HG03575 (cell line): ENCODE measurements around the gene EBI3.
"Not testable (repeated sequence)": the region's sequence is repeated elsewhere in the genome, so short reads cannot be mapped to it uniquely, and the experiment has no call there.

Experiments
- ATAC-seq: cut with Tn5 transposase; IDR thresholded peaks from one replicate; pipeline ENCODE4 v1.9.1; 2021; ENCODE audit not compliant: unreplicated experiment, insufficient number of reproducible peaks, low FRiP score; ENCODE audit errors: extremely low read depth

The EBI3 gene

DNA sequence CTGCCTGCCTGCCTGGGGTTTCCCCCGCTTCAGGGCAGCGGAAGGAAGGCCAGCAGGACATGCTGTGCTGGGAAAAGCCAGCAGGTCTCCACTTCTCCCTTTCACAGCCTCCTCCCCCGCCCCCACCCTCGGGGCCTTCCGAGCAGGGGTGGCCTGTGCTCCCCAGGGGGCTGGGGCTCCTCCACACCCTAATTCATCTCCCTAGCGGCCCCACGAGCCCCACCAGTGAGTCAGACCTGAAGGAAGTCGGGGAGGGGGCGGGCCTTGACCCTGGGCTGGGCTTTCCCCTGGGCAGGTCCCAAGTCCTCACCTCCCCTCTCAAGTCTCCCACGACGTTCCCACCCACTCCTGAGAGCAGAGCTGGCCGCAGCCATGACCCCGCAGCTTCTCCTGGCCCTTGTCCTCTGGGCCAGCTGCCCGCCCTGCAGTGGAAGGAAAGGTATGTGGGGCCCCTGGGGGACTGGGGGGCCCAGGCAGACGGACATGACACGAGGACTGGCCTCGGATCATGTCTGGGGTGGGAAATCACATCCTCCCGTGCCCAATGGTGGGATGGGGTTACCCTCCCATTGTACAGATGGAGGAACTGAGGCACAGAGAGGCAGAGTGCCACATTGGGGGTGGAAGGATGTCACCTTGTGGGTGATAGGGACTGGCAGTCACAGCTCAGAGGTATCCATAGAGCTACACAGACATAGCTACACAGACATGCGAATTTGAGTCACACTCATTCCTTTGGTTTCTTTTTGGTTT lies at the start of gene EBI3:
Gene EBI3 (plus strand): TSS at position 345 of the 753 bp plus-strand sequence. CDS start 28 bp downstream, at position 373.
- ATAC-seq = no peak

DNA sequence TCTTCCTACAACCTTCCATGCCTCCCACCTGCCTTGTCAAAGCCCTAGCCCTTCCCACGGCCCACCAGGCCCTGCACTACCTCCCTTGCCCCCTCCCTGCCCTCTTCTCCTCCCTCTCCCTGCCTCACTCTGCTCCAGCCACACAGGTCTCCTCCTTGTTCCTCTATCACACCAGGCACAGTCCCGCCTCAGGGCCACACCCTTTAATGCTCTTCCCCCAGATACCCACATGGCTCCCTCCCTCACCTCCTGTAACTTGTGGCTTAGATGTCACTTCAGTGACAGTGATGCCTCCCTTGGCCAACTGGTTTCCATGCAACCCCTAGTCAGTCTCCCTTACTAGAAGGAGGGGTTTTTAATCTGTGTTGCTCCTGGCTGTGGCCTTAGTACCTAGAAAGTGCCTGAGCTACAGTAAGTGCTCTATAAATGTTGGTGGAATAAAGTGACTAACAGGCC lies 48.2 kb upstream of the EBI3 start:
- no peak for ATAC-seq

DNA sequence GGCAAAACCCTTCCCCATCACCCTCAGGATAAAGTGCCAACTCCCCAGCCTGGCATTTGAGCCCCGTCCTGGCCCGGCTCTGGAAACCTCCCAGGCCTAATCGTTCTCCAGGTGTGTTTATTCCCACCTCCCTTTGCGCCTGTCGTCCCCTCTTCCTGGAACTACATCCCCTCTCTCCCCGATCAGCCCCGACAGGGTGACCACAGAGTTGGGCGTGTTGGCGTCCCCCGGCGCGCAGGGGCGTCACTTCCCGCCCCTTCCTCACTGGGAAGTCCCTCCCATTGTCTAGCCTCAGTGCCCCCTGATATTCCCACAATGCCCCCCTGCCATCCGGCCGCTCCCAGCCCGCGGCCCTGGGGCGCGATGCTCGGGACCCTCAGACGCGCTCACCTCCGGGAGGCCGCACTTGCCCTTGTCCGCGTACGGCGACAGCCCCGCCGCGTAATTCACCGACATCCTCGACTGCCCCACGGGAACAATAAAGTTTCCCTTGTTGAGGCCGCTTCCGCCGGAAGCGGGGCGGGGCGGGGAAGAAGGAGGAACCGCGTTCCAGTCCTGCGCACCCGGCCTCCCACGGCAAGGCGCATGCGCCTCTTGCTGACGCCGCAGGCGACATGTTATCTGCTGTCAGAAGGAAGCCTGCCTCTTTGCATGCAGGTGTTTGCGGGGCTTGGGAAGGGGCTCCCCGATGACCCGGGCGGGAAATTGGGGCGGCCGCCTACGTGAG lies 47.1 kb upstream of the EBI3 start, which contains the start of the genes ANKRD24 and SIRT6:
Gene ANKRD24 (plus strand): TSS at position 606 of the 727 bp plus-strand sequence. CDS start 3,737 bp downstream, outside the sequence.
Gene SIRT6 (minus strand): TSS at position 480 of the 727 bp plus-strand sequence. CDS start 24 bp downstream, at position 456.
- no peak for ATAC-seq

DNA sequence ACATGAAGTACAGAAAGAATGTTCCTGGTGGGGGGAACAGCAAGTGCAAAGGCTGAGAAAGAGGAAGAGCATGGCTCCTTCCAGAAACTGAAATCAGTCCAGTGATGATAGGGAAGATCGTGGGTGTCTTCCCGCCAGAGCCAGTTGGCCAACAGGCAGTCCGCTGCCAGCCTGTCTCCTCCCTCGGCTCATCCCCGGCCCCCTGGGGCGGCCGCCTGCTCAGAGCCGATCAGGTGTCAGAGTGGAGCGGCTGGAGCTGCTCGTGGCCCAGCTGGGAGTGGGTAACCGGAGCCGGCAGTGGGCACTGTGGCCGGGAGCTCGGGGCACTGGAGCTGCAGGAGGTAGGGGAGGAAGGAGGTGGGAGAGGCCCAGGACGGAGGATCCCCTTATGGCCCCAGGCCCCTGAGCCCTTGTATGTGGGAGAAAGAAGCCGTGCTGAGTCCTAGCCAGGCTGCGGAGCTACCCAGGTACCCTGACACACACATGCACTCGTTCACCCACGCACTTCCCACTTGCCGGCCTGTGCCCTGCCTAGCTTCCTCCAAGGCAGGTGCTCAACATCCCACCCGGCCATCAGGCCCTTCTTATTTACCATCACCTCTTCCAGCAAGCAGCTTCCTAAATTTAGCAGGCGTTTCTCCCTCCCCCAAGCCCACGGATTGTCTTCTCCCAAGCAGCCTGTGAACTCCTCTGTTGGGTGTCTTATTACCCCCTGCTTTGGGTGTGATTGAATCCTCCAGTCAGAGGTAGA lies 45.2 kb upstream of the EBI3 start:
- ATAC-seq = no peak

DNA sequence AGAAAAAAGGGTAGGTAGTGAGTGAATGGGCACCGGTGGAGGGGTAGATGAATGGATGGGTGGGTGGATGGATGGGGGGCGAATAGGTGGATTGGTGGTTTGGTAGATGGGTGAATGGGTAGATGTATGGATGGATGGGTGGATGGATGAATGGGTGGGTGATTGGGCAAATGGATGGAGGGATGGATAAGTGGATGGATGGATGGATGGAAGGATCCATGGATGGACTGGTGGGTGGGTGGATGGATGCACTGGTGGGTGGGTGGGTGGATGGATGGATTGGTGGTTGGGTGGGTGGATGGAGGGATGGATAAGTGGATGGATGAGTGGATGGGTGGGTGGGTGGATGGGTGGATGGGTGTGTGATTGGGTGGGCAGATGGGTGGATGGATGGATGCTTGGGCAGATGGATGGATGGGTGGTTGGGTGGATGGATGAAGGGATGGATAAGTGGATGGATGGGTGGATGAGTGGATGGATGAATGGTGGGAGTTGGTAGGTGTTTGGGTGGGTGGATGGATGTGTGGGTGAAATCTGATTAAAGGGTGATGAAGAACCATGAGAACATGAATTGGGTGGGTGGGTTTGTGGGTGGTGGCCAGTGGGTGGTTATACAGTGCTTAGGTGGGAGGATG lies 44.5 kb upstream of the EBI3 start:
- no peak for ATAC-seq

DNA sequence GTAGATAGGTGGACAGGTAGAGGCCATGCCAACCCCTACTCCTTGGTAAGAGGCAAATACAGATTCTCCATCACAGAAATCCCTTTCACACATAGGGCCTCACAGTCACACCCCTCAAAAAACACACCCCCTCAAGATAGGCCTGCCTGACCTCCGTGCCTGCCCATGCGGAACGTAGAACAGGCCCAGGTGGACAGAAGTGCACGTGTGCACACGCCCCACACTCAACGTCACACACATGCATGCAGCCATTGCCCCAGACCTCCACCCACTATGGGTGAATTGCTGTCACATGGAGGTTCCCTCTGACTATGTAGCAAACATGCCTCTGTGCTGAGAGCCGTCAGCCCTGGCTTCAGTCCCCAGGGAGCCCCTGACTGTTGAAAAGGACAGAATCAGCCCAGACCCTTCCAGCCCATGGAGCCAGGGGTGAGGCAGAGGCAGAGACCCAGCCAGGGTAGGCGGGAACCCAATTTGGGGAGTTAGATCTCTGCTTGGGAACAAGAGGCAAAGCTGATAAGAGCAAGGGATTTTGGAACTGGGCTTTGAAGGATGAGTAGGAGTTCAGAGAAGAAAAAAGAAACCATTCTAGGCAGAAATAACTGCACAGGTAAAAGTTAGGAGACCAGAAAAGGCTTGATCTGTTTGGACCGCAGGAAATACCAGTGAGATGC lies 43.8 kb upstream of the EBI3 start:
- ATAC-seq = no peak

DNA sequence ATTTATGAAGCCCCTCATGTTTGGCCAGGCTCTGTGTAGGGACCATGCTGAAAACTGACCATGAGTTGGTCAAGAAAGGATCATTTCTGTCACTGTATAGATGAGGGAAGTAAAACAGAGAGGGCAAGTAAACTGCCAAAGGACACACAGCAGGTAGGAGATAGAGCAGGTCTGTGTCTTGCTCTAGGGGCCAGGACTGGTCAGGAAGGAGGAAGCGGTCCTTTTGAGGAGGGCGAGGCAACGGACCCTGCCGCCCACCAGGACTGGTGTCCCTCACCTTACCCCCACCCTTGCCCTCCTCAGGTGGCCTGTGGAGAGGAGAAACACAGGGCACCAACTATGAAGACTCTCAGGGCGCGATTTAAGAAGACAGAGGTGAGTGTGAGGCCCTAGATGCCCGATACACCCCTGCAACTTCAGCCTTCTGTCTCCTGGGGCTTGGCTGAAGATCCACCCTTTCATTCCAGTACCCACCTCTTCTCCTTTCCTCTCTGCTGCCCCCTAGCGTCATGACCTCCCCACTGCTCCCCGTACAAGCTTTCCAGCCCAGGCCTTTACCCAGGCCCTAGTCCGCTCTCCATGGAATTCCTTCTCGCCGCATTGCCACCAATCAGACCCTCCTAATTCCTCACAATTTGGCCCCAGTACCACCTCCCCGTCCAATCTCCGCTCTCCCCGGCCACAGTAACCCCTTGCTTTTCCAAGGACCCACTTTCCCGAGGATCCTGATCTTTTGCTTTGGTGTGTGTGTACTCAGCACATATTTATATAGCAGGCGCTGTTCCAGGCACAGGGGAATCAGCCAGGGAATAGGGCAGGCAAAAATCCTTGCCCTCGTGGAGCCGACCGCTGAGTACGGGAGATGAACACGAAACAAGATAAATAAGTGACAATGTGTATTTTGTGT lies 43.0 kb upstream of the EBI3 start:
- ATAC-seq = no peak

DNA sequence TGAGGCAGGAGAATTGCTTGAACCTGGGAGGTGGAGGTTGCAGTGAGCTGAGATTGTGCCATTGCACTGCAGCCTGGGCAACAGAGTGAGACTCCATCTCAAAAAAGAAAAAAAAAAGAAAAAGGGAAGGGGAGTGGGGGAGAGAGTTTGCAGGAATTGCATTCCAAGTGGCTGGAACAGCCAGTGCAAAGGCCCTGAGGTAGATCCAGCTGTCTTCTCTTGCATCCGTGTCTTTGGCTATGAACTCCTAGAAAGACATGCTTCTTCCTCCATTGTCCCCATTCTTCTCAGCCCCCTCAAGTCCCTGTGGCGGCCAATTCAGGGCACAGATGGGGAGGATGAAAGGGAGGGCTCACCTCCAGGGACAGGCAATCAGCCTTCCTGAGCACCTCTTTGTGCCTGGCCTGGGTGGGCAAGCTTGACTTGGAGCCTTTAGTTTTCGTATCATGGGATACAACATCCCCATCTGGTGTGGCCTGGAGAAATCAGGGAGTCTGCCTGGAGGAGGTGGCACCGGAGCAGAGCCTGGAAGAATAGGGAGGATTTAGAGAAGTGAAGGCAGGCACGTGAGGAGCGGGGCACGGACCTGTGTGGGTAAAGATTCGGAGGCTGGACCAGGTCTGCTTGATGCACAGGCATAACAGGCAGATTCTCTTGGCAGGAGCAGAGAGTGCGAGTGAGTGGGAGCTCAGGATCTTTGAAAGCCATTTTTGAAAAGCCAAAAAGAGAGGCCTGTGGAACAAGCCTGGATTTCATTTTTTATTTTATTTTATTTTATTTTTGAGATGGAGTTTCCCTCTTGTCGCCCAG lies 41.8 kb upstream of the EBI3 start:
- ATAC-seq = no peak

DNA sequence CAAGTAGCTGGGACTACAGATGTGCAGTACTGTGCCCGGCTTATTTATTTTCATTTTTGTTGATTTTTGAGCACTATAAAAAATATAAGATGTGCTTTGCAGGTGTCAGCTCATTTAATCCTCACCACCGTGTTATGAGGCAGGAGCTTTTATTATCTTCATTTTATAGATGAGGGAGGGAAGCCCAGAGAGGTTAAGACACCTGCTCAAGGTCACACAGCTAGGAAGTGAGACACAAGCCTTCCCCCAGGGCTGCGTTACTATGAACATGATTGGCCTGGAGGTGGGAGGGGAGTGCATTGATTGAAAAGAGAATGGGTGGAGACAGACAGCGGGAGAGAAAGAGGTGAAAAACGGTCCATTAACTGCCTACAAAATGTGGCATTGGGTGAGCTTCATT lies 39.7 kb upstream of the EBI3 start:
- ATAC-seq = no peak

DNA sequence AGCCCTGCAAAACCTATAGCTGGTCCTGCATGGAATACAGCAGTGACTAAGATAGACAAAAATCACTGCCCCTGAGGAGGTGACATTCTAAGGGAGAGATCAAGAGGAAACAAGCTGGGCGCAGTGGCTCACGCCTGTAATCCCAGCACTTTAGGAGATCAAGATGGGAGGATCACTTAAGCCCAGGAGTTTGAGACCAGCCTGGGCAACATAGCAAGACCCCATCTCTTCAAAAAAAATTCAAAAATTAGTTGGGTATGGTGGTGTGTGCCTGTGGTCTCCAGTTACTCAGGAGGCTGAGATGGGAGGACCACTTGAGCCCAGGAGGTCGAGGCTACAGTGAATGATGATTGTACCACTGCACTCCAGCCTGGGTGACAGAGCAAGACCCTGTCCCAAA lies 36.8 kb upstream of the EBI3 start:
- ATAC-seq = not testable (repeated sequence)

DNA sequence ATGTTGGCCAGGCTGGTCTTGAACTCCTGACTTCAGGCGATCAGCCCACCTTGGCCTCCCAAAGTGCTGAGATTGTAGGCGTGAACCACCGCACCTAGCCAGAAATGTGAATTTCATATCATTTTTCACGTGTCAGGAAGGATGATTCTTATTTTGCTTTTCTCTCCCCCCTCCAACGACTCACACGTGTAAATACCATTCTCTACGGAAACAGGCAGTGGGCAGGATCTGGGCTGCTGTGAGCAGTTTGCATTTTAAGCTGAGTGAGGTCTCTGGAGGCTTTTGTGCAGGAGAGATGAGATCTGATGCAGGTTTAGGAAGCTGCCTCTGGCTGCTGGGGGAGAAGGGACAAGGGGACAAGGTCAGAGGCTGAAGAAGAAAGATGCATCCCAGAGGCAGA lies 35.0 kb upstream of the EBI3 start:
- ATAC-seq = no peak

DNA sequence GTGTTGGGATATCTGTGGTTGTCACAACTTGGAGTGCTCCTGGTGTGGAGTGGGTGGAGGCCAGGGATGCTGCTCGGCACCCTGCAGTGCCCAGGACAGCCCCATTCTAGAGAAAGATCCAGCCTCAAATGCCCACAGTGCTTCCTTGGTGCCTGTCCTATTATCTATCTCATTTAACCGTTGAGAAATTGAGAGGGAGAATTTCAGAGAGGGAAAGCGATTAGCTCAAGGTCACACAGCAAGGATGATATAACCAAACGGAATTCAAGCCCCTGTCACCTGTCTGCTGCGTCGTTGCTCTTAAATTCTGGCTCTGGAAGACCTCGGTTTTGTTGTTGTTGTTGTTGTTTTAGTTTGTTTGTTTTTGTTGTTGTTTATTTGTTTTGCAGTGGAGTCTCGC lies 33.3 kb upstream of the EBI3 start:
- ATAC-seq = no peak

DNA sequence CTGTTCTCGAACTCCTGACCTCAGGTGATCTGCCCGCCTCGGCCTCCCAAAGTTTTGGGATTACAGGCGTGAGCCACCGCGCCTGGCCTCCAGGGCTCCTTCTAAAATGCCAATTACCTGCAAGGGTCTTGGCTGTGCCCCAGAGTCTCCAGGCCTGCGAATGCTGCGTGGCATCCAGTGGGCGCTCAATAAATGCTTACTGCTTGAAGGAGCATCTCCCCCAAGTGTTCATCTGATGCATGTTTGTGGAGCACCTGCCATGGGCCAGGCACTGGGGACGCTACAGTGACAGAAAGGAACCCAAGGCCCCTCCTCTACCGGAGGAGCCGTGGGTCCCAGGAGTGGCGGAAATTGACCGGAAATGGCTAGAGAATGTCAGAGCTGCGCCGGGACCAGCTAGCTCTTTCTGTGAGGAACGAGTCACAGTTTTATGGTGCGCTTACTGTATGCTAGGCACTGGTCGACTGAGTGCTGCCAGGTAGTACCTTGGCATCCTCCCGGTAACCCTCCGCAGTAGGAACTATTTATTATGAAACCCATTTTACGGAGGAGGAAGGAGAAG lies 32.7 kb upstream of the EBI3 start:
- no peak for ATAC-seq

DNA sequence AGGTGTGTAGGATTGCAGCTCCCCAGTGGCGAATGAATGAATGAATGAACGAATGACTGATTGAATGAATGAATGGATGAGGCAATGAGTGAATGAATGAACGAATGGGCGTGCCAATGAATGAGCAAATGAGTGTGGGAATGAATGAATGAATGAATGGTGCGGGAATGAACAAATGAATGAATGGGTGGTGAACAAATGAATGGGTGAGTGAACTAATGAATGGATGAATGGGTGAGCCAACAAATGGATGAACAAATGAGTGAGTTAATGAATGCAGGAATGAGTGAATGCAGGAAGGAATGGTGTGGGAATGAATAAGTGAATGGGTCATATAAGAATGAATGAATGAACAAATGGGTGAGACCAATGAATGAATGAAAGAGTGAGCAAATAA lies 32.1 kb upstream of the EBI3 start:
- no peak for ATAC-seq

DNA sequence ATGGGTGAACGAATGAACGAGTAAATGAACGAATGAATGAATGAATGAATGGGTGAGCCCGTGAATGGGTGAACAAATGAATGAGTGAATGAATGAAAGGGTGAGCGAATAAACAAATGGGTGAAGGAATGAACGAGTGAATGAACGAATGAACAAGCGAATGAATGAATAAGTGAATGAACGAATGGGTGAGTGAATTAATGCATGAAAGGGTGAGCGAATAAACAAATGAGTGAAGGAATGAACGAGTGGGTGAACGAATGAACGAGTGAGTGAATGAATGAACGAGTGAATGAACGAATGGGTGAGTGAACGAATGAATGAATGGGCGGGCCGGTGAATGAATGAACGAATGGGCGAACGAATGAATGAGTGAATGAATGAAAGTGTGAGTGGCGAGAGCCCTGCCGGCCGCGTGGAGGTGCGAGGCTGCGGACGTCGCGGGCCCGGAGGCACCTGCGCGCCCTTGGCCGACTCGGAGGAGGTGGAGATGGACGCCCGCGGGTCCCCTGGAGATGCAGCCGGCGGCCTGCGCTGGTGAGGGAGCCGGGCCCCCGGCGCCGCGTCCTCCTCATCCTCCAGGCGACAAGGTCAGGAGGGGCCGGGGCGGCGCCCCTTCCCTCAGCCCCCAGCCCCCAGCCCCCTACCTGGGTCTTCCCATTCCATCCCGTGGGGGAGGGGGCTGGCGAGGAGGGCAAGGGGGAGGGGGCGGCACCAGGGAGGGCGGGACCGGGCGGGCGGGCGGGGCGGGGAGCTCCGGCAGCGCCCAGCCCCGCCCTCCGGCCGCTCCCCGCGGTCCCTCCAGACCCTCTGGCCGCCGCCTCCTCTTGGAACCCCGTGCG lies 31.5 kb upstream of the EBI3 start:
- ATAC-seq = no peak
